ENCODE data around the gene CASP2.

DNA sequence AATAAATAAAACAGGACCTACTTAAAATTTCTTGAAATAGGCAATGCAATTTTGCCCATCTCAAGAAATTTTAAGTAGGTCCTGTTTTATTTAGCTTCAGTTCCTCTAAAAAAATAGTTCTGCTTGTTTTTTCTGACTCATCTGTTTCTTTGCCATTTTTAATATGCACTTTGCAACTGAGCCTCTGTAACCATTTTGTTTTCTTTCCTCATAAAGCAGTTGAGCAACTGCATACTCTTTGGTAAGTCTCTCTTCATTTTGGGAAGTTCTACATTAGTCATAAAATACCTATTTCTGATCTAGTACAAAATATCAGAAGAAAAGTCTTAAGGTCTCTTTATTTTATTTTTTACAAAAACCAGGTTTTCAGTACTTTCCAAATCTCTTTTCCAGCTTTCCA lies 48.3 kb upstream of the CASP2 start:
- TF ChIP-seq, protein P1, sequence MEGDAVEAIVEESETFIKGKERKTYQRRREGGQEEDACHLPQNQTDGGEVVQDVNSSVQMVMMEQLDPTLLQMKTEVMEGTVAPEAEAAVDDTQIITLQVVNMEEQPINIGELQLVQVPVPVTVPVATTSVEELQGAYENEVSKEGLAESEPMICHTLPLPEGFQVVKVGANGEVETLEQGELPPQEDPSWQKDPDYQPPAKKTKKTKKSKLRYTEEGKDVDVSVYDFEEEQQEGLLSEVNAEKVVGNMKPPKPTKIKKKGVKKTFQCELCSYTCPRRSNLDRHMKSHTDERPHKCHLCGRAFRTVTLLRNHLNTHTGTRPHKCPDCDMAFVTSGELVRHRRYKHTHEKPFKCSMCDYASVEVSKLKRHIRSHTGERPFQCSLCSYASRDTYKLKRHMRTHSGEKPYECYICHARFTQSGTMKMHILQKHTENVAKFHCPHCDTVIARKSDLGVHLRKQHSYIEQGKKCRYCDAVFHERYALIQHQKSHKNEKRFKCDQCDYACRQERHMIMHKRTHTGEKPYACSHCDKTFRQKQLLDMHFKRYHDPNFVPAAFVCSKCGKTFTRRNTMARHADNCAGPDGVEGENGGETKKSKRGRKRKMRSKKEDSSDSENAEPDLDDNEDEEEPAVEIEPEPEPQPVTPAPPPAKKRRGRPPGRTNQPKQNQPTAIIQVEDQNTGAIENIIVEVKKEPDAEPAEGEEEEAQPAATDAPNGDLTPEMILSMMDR (IDR thresholded peaks at IDR 0.05): no peak
- TF ChIP-seq EZH2phosphoT487 (IDR thresholded peaks at IDR 0.05): no peak

Measured in neural progenitor cell (in vitro differentiated cells).